Activated CD4-positive, alpha-beta T cell treated with anti-CD3 and anti-CD28 coated beads for 4 hours (primary cell): ENCODE data around the gene GALR2.

Source experiments
- DNase-seq, 2 donors: peaks; one replicate each; pipeline ENCODE4 v3.0.0-alpha.2; 2020

The GALR2 gene

DNA sequence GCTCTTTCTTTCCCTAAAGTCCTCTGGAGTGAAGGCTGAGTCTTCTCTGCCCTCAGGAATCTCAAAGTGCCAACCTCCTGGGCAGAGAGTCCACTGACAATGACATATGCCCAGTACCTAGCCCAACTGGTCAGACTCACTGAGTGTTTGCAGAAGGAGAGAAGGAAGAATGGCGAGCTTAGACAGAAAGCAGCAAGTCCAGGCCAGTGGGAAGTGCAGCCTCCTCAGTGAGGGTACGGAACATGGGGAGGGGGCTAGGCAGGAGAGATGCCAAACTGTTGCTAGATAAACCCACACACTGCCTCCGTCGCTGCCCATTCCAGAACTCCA lies 28.3 kb downstream of the GALR2 start:
- no peak for DNase-seq

DNA sequence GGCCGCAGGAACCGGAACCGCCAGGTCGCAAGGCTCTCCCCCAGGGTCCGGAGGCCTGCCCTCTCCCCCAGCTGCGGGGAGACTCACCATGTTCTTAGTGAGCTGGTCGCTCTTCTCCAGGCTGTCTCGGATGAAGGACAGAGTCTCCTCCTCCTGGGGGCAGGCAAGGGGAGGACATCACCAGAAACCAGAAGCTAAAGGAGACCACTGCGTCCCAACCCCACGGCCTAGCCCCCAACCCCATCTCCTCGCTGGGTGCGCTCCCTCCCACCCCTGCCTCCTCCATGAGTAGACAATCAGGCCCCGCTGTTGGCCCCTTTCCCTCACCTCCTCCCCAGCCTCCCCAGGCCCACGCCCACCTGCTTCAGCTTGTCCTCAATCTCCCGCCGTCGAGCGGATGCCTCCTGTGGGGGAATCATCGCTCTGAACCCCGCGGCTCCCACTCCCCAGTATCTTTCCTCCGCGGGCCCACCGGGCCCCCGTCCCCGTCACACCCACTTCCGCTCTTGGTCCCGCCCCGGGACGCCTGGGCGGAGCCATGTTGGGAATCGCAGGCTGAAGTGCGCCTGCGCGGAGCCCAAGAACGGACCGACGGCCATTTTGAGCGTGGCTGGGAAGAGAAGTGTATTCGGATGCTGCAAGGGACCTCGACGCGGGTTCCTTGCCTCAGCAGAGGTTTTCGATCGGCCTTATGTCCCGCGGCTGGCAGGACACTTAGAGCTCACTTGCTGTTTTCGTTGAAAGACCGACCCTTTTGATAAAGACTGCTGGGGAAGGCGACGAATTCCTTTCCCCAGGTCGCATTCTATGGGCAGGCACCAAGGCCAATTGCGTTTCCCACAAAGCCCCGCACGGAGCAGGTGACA lies 28.9 kb downstream of the GALR2 start, which contains the start of gene EXOC7:
TSS of gene EXOC7 (minus strand) at position 514 of the 866 bp plus-strand sequence. CDS start at position 419, 95 bp downstream.
- peak; percentile 90 to 91 for DNase-seq

DNA sequence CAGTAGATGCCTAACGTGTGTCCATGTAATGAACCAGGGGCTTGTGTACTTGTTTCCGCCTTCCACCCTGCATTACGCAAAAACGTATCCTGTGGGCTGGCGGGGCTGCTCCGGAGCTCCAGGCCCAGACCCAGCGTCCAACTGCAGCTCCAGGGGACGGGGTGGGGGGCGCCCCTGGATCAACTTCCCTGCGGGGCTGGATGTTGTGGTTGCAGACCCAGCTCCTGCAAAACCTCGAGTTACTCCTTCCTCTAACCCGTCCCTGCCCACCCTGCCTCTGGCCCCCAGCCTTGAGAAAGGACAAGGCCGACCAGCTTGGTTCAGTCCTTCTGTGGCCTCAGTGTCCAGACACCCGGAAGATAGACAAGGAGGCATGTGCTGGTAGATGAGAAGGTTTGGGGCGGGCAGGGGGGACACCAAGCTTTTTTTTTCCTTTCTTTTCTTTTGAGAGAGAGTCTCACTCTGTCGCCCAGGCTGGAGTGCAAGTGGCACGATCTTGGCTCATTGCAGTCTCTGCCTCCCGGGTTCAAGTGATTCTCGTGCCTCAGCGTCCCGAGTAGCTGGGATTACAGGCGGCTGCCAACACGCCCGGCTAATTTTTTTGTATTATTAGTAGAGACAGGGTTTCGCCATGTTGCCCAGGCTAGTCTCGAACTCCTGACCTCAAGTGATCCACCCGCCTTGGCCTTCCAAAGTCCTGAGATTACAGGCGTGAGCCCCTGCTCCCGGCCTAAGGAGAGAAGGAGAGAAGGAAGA lies 29.7 kb downstream of the GALR2 start:
- DNase-seq: no peak

DNA sequence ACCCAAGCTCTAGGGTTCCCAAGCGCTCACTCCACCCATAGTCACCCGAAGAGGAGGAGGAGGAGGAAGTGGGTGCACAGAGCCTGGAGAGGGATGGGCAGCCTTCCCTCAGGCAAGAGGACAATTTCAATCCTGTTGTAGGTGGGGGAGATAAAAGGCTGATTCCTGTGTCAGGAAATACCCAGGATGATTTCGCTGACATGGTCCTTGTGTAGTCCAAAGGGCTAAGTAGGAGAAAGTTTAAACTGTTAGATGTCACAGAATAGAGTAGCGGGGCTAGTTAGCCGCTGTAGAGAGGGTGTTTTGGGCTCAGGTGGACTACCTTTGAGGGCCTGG lies 30.3 kb downstream of the GALR2 start:
- no peak for DNase-seq

DNA sequence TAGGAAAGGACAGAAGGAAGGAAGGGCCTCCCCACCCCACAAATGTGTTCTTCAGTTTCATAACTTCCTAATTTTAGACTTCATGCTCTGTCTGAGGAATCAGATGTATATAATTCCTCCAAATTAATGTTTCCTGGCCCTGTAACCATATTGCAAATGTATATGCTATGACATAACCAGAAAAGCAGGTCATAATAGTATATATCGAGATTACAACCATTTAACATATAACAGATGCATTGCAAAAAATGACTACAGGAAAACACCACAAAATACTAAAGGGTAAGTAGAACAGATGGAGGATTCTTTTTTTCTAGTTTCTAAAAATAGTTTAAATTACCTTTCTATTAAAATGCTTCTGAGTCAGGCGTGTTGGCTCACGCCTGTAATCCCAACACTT lies 32.1 kb downstream of the GALR2 start:
- DNase-seq: no peak

DNA sequence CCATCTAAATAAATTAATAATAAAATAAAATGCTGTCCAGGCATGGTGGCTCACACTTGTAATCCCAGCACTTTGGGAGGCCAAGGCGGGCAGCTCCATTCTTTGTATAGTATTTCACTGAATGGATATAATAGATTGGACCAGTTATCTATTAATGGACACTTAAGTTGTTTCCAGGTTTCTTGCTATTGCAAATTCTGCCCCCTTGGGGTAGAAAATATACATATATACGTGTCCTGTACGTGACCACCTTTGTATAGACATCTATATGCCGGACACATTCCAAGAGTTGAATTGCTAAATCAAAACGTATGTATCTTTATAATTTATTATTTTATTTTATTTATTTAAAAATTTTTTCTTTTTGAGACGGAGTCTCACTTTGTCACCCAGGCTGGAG lies 32.9 kb downstream of the GALR2 start:
- DNase-seq: no peak

DNA sequence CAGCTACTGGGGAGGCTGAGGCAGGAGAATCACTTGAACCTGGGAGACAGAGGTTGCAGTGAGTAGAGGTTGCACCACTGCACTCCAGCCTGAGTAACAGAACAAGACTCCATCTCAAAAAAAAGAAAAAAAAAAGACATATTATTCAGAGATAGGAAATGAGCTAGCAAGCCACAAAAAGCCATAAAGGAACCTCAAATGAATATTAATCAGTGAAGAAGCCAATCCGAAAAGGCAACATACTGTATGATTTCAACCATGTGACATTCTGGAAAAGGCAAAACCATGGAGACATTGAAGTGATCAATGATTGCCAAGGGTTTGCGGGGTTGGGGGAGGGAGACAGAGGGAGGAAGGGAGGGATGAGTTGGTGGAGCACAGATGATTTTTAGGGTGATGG lies 37.4 kb downstream of the GALR2 start:
- no peak for DNase-seq

DNA sequence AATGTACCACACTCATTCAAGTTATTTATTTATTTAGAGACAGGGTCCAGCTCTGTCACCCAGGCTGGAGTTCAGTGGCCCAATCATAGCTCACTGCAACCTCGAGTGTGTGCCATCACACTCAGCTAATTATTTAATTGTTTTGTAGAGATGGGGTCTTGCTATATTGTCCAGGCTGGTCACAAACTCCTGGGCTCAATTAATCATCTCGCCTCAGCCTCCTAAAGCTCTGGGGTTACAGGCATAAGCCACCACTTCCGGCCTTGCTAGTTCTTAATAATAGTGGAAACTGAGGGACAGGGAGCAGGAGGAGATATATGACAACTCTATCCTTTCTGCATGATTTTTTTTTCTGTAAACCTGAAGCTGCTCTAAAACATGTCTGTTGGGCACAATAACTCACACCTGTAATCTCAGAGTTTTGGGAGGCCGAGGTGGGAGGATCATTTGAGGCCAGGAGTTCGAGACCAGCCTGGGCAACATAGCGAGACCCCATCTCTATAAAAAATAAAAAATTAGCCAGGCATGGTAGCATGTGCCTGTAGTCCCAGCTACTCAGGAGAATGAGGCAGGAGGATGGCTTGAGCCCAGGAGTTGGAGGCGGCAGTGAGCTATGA lies 40.7 kb downstream of the GALR2 start:
- DNase-seq: no peak

DNA sequence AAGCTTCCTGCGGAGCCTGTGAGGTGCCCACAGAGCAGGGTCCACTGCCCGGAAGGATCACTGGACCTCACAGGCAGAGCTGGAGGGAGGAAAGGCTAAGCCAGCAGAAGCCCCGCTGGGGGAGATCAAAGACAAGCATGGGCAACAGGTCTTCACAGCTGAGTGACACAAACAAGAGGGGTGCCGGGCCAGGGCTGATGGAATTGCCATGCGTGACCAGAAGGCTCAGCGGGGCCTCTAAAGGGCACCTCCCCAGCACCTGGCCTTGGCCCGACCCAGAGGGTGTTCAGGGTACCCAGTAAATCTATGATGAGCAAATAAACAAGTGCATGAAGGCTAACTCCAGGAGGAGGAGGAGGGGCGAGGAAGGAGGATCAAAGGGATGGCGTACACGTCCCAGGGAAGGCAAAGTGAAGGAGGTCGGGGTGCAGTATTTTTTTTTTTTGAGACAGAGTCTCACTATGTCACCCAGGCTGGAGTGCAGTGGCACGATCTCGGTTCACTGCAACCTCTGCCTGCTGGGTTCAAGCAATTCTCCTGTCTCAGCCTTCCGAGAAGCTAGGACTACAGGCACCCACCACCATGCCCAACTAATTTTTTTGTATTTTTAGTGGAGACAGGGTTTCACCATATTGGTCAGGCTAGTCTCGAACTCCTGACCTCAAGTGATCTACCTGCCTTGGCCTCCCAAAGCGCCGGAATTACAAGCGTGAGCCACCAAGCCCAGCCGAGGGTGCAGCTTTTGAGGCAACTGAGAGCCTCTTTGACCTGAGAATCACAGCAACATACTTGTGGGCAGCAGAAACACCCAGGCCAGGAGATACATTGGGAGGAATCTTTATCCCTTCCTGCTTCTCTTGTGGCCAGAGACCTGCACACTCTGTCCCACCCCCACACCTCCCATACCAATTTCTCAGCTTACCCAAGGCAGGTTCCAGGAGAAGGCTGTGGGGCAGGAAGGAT lies 45.1 kb downstream of the GALR2 start:
- no peak for DNase-seq

DNA sequence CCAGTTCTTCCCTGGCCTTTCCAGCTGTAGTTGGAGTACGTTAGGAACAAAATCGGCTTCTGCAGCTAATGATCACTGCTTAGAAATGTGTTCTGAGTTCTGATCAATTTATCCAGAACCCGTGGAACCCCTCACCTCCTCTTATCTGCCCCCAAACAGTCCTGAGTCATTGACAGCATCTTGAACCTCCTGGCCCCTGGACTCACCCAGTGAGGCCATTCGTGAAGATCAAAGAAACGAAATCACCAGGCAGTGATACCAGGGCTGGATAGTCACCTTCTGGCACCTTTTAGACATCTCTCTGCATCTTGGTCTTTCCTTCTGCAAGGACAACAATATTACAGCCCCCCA lies 46.1 kb downstream of the GALR2 start:
- DNase-seq: no peak

DNA sequence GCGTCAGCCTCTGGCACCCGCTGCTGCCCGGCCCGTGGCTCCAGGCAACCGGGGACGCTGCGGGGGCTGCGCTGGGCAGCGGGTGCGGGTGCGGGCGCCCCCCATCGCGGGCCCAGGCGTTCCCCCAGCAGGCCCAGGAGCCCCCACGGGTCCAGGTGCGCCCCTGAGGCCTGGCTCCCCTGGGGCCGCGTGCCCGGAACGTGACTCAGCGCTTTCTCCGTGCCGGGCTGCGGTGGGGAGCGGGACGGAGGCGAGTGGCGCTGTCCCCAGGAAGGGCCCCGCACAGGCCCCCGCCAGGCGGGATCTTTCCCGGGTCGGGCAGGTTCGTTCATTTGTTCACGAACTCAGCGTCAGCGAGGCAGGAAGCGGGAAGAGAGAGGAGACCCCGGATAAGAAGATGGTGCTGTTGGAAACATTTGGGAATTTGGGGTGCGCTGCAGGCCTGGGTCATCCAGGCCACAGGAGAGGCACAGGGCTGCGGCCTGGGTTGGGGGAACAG lies 47.4 kb downstream of the GALR2 start:
- DNase-seq: peak in 1 of 2 donors; percentile 22

DNA sequence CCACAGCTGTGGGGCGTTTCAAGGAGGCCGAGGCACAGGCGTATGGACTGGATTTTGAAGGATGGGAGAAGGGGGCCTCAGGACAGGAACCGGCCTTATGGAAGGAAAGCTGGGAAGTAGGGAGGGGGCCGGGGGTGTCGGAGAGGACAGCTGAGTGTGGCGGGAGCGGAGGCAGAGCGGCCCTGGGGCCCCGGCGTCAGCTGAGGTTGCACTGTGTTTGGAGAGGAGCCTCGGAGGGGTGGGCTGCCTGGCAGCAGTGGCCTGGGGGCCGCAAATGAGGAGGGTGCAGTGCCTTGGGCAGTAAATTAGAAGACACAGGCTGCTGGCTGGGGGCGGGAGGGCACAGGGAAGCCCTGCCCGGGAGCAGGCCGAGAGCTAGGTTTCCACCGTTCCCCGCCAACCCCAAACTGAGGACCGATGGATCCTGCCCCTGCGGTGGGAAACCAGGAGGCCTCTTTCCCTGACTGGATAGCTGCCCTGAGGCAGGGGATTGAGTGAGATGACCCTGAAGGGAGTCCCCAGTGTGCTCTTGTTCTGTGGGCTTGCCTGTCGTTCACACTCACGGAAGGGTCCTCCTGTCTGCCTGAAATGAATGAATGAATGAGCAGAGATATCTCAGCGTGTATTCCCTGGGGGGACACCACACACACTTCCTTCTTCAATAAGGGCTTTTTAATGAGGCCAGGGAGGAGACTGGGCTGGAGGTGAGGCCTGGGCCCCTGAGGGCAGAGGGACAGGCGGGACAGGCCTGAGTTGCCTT lies 48.0 kb downstream of the GALR2 start:
- no peak for DNase-seq

DNA sequence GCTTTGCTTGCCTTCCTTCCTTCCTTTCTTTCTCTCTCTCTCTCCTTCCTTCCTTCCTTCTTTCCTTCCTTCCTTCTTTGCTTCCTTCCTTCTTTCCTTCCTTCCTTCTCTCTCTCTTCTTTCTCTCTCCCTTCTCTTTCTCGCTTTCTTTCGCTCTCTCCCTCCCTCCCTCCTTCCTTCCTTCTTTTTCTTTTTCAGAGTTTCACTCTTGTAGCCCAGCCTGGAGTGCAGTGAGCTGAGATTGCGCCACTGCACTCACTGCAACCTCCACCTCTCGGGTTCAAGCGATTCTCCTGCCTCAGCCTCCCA lies 48.6 kb downstream of the GALR2 start:
- DNase-seq: no peak

DNA sequence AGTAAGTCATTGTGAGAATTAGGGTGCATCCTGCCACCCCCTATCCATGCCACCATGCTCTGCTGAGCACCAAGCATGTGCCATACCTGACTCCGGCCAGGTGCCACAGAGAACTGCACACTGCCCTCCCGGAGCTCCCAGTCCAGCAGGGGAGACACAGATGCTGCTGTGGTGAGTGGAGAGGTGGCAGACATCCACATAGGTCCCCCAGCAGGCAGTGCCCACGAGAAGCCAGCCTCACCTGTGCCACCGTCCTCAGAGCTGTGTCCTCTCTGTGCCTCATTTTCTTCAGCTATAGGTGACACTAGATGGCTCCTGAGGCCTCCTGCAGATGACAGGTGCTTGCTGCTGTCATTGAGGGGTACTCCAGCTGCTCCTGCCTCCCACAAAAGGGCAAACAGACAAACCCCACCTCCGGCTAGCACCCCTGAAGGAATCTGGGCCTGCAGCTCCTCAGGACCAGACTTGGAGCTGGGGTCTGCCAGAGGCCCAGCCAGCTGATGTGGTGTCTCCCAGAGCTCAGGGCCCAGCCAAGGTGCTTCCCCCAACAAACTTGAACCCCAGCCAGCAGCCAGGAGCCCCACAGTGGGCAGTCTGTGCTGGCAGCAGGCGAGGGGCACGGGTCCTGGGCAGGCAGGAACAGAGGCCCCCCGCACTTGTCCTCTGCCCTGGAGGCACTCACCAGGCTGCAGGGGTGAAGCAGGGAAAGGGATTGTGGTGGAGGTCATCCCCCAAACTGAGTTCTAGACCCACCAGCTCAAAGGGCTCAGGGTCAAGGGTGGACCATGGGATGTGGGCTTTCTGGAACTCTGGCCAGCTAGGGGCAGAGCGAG lies 49.4 kb downstream of the GALR2 start:
- no peak for DNase-seq

DNA sequence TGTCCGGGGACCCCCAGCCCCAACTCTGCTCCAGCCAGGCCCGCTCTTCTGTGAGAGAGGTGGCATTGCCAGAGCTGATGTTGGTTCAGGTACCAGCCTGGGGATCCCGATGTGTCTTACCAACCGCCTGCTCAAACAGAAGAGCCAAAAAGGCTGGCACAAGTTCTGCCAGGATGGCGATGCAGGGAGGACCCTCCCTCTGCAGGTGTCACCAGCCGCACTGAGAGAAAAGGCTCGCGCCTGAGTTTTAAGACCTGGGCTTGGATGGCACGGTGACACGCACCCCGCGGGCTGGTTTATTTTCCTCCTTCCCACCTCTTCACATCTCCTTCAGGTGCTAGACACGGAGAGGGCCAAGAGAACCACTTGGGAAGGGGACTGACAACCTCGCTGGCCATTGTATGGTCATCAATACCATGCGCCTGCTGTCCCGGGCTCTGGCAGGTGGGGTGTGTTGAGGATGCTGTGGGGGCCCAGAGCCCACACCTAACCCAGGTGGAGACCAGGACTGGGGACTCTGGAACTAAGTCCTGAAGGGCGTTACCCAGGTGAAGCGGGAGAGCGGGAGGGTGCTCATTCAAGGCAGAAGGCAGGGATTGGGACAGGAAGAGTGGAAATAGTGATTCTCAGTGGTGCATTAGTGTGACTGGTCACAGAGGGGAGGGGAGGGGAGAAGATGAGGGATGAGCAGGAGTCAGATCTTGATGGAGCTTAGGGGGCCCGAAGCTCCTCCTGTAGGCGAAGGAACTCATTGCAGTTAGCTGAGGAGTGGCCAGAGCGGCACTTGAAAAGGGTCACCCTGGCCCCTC lies 50.2 kb downstream of the GALR2 start:
- no peak for DNase-seq

DNA sequence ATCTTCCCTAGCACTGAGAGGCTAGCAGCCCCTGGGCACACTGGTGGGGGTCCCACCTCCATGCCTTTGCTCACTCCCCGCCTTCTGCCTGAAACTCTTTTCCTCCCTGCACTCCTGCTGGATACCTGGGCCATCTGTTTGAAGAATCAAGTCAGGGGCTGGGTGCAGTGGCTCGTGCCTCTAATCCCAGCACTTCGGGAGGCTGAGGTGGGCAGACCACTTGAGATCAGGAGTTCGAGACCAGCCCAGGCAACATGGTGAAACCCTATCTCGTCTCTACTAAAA lies 50.8 kb downstream of the GALR2 start:
- no peak for DNase-seq

DNA sequence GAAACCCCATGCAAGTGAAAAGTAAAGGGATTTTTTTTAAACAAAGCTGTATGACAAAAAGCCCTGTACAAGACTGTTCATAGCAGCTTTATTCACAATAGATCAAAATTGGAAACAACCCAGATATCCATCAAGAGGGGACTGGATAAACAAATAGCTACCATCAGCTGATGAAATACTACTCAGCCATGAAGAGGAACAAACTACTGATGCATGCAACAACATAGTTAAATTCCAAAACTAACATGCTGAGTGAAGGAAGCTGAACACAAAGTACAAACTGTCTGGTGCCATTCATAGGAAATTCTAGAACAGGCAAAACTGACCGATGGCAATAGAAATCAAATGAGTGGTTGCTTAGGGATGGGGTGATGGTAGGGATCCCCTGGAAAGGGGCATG lies 51.3 kb downstream of the GALR2 start:
- DNase-seq: no peak
